ENCODE results near the gene PLA2G4B. TPM values are rescaled to one million over a fixed set of nuclear protein-coding genes. Genes with fewer than 3 reads are reported as not detected.

PLA2G4B gene
- total RNA-seq, 4 donors from 2014 or later = 6.2 to 13.0 (median 8.6) TPM

- intact Hi-C loops (cut with DNase I) = no loop called here
Measured at GRCh38 chr15:41801185-41801584, 37.5 kb upstream of the PLA2G4B start.

GRCh38 chr15:41801850-41802455, 36.7 kb upstream of the PLA2G4B start:
- peak overlapping the region; percentile 38 to 79 (median 42) for H3K27ac ChIP-seq
- no peaks in the 10 kb centered on the region for H3K27me3 ChIP-seq
- TF ChIP-seq POLR2A (IDR thresholded peaks at IDR 0.05) = no peak
- TF ChIP-seq CTCF (IDR thresholded peaks at IDR 0.05) = no peak
- DNase-seq = no peak
- intact Hi-C loops (cut with DNase I) = no loop called here
- 85 to 88% methylated on average over 3 of the region's 3 CpGs for WGBS, 2 donors
- no peak overlapping the region for H3K4me3 ChIP-seq (replicated peaks in 1 of 3)
- no peaks in the 10 kb centered on the region for H3K36me3 ChIP-seq
- H3K9me3 ChIP-seq = no peaks in the 10 kb centered on the region
- peaks cover 83 to 87% of the 10 kb centered on the region in 2 donors for H3K4me1 ChIP-seq

More at GRCh38 chr15:41801185-41801584, 37.5 kb upstream of the PLA2G4B start:
- TF ChIP-seq POLR2A (IDR thresholded peaks at IDR 0.05) = no peak
- TF ChIP-seq CTCF (IDR thresholded peaks at IDR 0.05) = no peak
- H3K9me3 ChIP-seq = no peaks in the 10 kb centered on the region
- no peak overlapping the region for H3K4me3 ChIP-seq (replicated peaks in 1 of 3)
- DNase-seq = peak; percentile 67
- H3K27ac ChIP-seq = peak overlapping the region; percentile 42 to 73 (median 48)
- 25 to 50% methylated on average over 3 of the region's 3 CpGs for WGBS, 2 donors
- H3K4me1 ChIP-seq = peaks cover 83 to 87% of the 10 kb centered on the region in 2 donors
- H3K36me3 ChIP-seq = no peaks in the 10 kb centered on the region
- no peaks in the 10 kb centered on the region for H3K27me3 ChIP-seq

GRCh38 chr15:41804361-41804760, 34.3 kb upstream of the PLA2G4B start:
- DNase-seq = peak; percentile 55 to 58
- WGBS, 2 donors = 58 to 86% methylated on average over 2 of the region's 2 CpGs

GRCh38 chr15:41804916-41805666, 33.6 kb upstream of the PLA2G4B start:
- peak overlapping the region; percentile 70 to 79 (median 79) for H3K27ac ChIP-seq
- 29 to 40% methylated on average over 7 of the region's 8 CpGs for WGBS, 2 donors
- H3K27me3 ChIP-seq = no peaks in the 10 kb centered on the region
- no peaks in the 10 kb centered on the region for H3K36me3 ChIP-seq
- H3K4me3 ChIP-seq (replicated peaks in 1 of 3) = no peak overlapping the region
- intact Hi-C loops (cut with DNase I) = no loop called here
- peak; percentile 40 to 70 for DNase-seq
- peaks cover 55 to 59% of the 10 kb centered on the region in 2 donors for H3K4me1 ChIP-seq
- no peaks in the 10 kb centered on the region for H3K9me3 ChIP-seq
- TF ChIP-seq CTCF (IDR thresholded peaks at IDR 0.05) = no peak
- TF ChIP-seq POLR2A (IDR thresholded peaks at IDR 0.05) = no peak

More at GRCh38 chr15:41804361-41804760, 34.3 kb upstream of the PLA2G4B start:
- no peaks in the 10 kb centered on the region for H3K27me3 ChIP-seq
- no peak overlapping the region for H3K4me3 ChIP-seq (replicated peaks in 1 of 3)
- intact Hi-C loops (cut with DNase I) = no loop called here
- no peak for TF ChIP-seq CTCF (IDR thresholded peaks at IDR 0.05)
- no peak for TF ChIP-seq POLR2A (IDR thresholded peaks at IDR 0.05)
- no peaks in the 10 kb centered on the region for H3K9me3 ChIP-seq
- no peaks in the 10 kb centered on the region for H3K36me3 ChIP-seq
- peak overlapping the region; percentile 70 to 79 (median 79) for H3K27ac ChIP-seq
- peaks cover 63 to 66% of the 10 kb centered on the region in 2 donors for H3K4me1 ChIP-seq

GRCh38 chr15:41805711-41806110, 32.9 kb upstream of the PLA2G4B start:
- TF ChIP-seq CTCF (IDR thresholded peaks at IDR 0.05) = no peak
- H3K4me3 ChIP-seq (replicated peaks in 1 of 3) = no peak overlapping the region
- no peaks in the 10 kb centered on the region for H3K27me3 ChIP-seq
- no peaks in the 10 kb centered on the region for H3K36me3 ChIP-seq
- DNase-seq = no peak
- H3K27ac ChIP-seq = peak overlapping the region; percentile 70 to 79 (median 79)
- intact Hi-C loops (cut with DNase I) = no loop called here
- no peaks in the 10 kb centered on the region for H3K9me3 ChIP-seq
- WGBS, 2 donors = 75% methylated on average over 3 of the region's 3 CpGs
- H3K4me1 ChIP-seq = peaks cover 49 to 52% of the 10 kb centered on the region in 2 donors
